ENCODE data around the gene ZNF431. TPM values are rescaled to one million over a fixed set of nuclear protein-coding genes. Genes with fewer than 3 reads are reported as not detected.
A peak's percentile ranks its signal among the peaks of the same experiment; 100 is the strongest.
"Not testable (repeated sequence)": the region's sequence is repeated elsewhere in the genome, so short reads cannot be mapped to it uniquely, and the experiment has no call there.

Gene ZNF431
- total and polyA plus RNA-seq, 12 donors: 6.1 to 76.7 (median 25.7) TPM

- no peak for TF ChIP-seq CTCF (IDR thresholded peaks at IDR 0.05)
- no peak for TF ChIP-seq POLR2A (IDR thresholded peaks at IDR 0.05)
- Histone ChIP-seq H3K9me3 (replicated peaks in 1 of 3) (no peaks in the 10 kb centered on the region), H3K36me3 (replicated peaks in 1 of 2) (no peaks in the 10 kb centered on the region), H3K4me3 (no peak overlapping the region), H3K27ac (no peak overlapping the region), H3K4me1 (replicated peaks in 1 of 2) (peaks cover 4 to 10% of the 10 kb centered on the region in 2 donors), H3K27me3 (no peaks in the 10 kb centered on the region)
- WGBS, 4 donors: 86 to 89% (median 88%) methylated on average over 8 of the region's 8 CpGs
- DNase-seq: no peak
- intact Hi-C loops (cut with DNase I): no loop called here
Measured at GRCh38 chr19:21135433-21135832, 6.4 kb upstream of the ZNF431 start.

- peaks cover 10 to 16% of the 10 kb centered on the region in 2 donors for H3K4me1 ChIP-seq (replicated peaks in 1 of 2)
- TF ChIP-seq POLR2A (IDR thresholded peaks at IDR 0.05) (no peak), CTCF (IDR thresholded peaks at IDR 0.05) (no peak)
- no peaks in the 10 kb centered on the region for H3K9me3 ChIP-seq (replicated peaks in 1 of 3)
- no peak overlapping the region for H3K4me3 ChIP-seq
- H3K36me3 ChIP-seq (replicated peaks in 1 of 2): no peaks in the 10 kb centered on the region
- intact Hi-C loops (cut with DNase I): no loop called here
- H3K27me3 ChIP-seq: no peaks in the 10 kb centered on the region
- H3K27ac ChIP-seq: no peak overlapping the region
- no peak for DNase-seq
Measured at GRCh38 chr19:21138130-21138529, 3.7 kb upstream of the ZNF431 start.

GRCh38 chr19:21141006-21141405, 834 bp upstream of the ZNF431 start:
- 89 to 100% (median 93%) methylated on average over 1 of the region's 1 CpG for WGBS, 4 donors
- H3K36me3 ChIP-seq (replicated peaks in 1 of 2); H3K9me3 ChIP-seq (replicated peaks in 1 of 3); H3K27me3 ChIP-seq; H3K4me3 ChIP-seq; DNase-seq; H3K27ac ChIP-seq; intact Hi-C loops (cut with DNase I): not testable (repeated sequence)
- peaks cover 10 to 31% of the 10 kb centered on the region in 2 donors for H3K4me1 ChIP-seq (replicated peaks in 1 of 2)

GRCh38 chr19:21143428-21143827, 1.6 kb downstream of the ZNF431 start:
- peak overlapping the region in 2 of 5 donors; percentile 75 to 90 for H3K27ac ChIP-seq
- WGBS, 4 donors: 57 to 69% (median 63%) methylated on average over 5 of the region's 5 CpGs
- H3K9me3 ChIP-seq (replicated peaks in 1 of 3): no peaks in the 10 kb centered on the region
- intact Hi-C loops (cut with DNase I): no loop called here
- no peak for DNase-seq
- peak overlapping the region in 2 of 4 donors; percentile 82 to 94 for H3K4me3 ChIP-seq
- H3K4me1 ChIP-seq (replicated peaks in 1 of 2): peaks cover 0 to 29% of the 10 kb centered on the region in 2 donors
- H3K36me3 ChIP-seq (replicated peaks in 1 of 2): peaks cover 0 to 14% of the 10 kb centered on the region in 2 donors
- TF ChIP-seq CTCF (IDR thresholded peaks at IDR 0.05) (no peak), POLR2A (IDR thresholded peaks at IDR 0.05) (no peak)
- no peaks in the 10 kb centered on the region for H3K27me3 ChIP-seq

GRCh38 chr19:21143854-21144253, 2.0 kb downstream of the ZNF431 start:
- H3K4me1 ChIP-seq (replicated peaks in 1 of 2): peaks cover 0 to 33% of the 10 kb centered on the region in 2 donors
- no peaks in the 10 kb centered on the region for H3K27me3 ChIP-seq
- peak overlapping the region in 1 of 4 donors; percentile 94 for H3K4me3 ChIP-seq
- TF ChIP-seq POLR2A (IDR thresholded peaks at IDR 0.05): peak in 1 of 2 donors; percentile 37
- TF ChIP-seq CTCF (IDR thresholded peaks at IDR 0.05): no peak
- no peaks in the 10 kb centered on the region for H3K9me3 ChIP-seq (replicated peaks in 1 of 3)
- WGBS, 4 donors: 61 to 71% (median 66%) methylated on average over 1 of the region's 1 CpG
- DNase-seq: peak in 1 of 7 donors; percentile 21
- H3K27ac ChIP-seq: peak overlapping the region in 2 of 5 donors; percentile 75 to 90
- H3K36me3 ChIP-seq (replicated peaks in 1 of 2): peaks cover 0 to 14% of the 10 kb centered on the region in 2 donors
- intact Hi-C loops (cut with DNase I): no loop called here
